ENCODE measurements around the gene CPXM2. TPM values are rescaled to one million over a fixed set of nuclear protein-coding genes. Genes with fewer than 3 reads are reported as not detected.

The CPXM2 gene
- polyA plus RNA-seq, 2 of the 4 experiments (the other 2 are of a cell fraction) = not detected

DNA sequence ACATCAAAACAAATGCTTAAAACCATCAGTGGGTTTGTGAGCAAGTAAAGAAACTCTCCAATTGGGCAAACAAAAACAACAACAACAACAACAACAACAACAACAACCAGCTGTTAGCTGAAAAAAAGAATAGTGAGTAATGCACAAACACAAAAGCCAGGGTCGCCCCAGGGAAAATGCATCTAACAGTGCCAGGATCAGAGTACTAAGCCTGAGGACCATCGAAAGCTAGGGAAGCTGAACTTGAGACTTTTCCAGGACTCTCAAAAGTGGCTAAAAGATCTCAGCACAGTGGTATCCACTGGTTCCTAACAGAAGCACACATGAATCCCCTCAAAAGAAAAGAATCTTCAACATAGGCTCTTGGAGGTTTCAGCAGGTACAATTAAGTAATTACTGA lies 83.3 kb downstream of the CPXM2 start:
- DNase-seq (ENCODE audit: low read depth in 1 of 2, low spot score in 1 of 2) (no peak), FAIRE-seq (no peak), ATAC-seq (no peak)
- ChIA-PET POLR2A (no interaction called here), CTCF (no interaction called here)
- Histone ChIP-seq H3K4me1 (peaks cover 5% of the 10 kb centered on the region; the same call in 1 of the 3 replicates), H3K27ac (peak overlapping the region; percentile 45 to 47; a peak in 4 of 6 replicates), H3K4me2 (no peak overlapping the region; the same call in 2 of the 3 replicates), H3K9me3 (no peaks in the 10 kb centered on the region), H3K4me3 (no peak overlapping the region)
- TF ChIP-seq, protein P1, sequence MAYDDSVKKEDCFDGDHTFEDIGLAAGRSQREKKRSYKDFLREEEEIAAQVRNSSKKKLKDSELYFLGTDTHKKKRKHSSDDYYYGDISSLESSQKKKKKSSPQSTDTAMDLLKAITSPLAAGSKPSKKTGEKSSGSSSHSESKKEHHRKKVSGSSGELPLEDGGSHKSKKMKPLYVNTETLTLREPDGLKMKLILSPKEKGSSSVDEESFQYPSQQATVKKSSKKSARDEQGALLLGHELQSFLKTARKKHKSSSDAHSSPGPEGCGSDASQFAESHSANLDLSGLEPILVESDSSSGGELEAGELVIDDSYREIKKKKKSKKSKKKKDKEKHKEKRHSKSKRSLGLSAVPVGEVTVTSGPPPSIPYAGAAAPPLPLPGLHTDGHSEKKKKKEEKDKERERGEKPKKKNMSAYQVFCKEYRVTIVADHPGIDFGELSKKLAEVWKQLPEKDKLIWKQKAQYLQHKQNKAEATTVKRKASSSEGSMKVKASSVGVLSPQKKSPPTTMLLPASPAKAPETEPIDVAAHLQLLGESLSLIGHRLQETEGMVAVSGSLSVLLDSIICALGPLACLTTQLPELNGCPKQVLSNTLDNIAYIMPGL (CRISPR knock-in tag; IDR thresholded peaks at IDR 0.05; ENCODE audit: borderline replicate concordance) = no peak
- TF ChIP-seq, protein P2, sequence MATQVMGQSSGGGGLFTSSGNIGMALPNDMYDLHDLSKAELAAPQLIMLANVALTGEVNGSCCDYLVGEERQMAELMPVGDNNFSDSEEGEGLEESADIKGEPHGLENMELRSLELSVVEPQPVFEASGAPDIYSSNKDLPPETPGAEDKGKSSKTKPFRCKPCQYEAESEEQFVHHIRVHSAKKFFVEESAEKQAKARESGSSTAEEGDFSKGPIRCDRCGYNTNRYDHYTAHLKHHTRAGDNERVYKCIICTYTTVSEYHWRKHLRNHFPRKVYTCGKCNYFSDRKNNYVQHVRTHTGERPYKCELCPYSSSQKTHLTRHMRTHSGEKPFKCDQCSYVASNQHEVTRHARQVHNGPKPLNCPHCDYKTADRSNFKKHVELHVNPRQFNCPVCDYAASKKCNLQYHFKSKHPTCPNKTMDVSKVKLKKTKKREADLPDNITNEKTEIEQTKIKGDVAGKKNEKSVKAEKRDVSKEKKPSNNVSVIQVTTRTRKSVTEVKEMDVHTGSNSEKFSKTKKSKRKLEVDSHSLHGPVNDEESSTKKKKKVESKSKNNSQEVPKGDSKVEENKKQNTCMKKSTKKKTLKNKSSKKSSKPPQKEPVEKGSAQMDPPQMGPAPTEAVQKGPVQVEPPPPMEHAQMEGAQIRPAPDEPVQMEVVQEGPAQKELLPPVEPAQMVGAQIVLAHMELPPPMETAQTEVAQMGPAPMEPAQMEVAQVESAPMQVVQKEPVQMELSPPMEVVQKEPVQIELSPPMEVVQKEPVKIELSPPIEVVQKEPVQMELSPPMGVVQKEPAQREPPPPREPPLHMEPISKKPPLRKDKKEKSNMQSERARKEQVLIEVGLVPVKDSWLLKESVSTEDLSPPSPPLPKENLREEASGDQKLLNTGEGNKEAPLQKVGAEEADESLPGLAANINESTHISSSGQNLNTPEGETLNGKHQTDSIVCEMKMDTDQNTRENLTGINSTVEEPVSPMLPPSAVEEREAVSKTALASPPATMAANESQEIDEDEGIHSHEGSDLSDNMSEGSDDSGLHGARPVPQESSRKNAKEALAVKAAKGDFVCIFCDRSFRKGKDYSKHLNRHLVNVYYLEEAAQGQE (IDR thresholded peaks at IDR 0.05) = no peak
- TF ChIP-seq CBX2 (IDR thresholded peaks at IDR 0.05; ENCODE audit: borderline replicate concordance, low read depth) (no peak), CBX8 (IDR thresholded peaks at IDR 0.05) (no peak; the same call in 1 of the 2 replicates), FOSB (CRISPR knock-in tag; IDR thresholded peaks at IDR 0.05) (no peak), EP300 (IDR thresholded peaks at IDR 0.05) (no peak), EHF (CRISPR knock-in tag; IDR thresholded peaks at IDR 0.05) (no peak), KDM1A (IDR thresholded peaks at IDR 0.05; ENCODE audit: low read depth) (no peak), CHD2 (IDR thresholded peaks at IDR 0.05; ENCODE audit: low read length, partially characterized antibody) (no peak), RCOR1 (IDR thresholded peaks at IDR 0.05; ENCODE audit: low read depth, low read length) (no peak), SMC3 (IDR thresholded peaks at IDR 0.05) (no peak), HOXB5 (CRISPR knock-in tag; IDR thresholded peaks at IDR 0.05) (no peak), ESRRA (IDR thresholded peaks at IDR 0.05; ENCODE audit: borderline replicate concordance, low read length) (no peak), ZNF302 (CRISPR knock-in tag; IDR thresholded peaks at IDR 0.05) (no peak), ZFP36 (IDR thresholded peaks at IDR 0.05; ENCODE audit: borderline replicate concordance, partially characterized antibody) (no peak), NFE2L2 (conservative IDR thresholded peaks at IDR 0.05; ENCODE audit: low read length) (no peak)
- TF ChIP-seq, protein P3, sequence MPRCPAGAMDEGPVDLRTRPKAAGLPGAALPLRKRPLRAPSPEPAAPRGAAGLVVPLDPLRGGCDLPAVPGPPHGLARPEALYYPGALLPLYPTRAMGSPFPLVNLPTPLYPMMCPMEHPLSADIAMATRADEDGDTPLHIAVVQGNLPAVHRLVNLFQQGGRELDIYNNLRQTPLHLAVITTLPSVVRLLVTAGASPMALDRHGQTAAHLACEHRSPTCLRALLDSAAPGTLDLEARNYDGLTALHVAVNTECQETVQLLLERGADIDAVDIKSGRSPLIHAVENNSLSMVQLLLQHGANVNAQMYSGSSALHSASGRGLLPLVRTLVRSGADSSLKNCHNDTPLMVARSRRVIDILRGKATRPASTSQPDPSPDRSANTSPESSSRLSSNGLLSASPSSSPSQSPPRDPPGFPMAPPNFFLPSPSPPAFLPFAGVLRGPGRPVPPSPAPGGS (IDR thresholded peaks at IDR 0.05) = no peak
- TF ChIP-seq, protein P4, sequence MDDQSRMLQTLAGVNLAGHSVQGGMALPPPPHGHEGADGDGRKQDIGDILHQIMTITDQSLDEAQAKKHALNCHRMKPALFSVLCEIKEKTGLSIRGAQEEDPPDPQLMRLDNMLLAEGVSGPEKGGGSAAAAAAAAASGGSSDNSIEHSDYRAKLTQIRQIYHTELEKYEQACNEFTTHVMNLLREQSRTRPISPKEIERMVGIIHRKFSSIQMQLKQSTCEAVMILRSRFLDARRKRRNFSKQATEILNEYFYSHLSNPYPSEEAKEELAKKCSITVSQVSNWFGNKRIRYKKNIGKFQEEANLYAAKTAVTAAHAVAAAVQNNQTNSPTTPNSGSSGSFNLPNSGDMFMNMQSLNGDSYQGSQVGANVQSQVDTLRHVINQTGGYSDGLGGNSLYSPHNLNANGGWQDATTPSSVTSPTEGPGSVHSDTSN (IDR thresholded peaks at IDR 0.05) = no peak
- TF ChIP-seq, protein P5, sequence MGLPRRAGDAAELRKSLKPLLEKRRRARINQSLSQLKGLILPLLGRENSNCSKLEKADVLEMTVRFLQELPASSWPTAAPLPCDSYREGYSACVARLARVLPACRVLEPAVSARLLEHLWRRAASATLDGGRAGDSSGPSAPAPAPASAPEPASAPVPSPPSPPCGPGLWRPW (IDR thresholded peaks at IDR 0.05) = no peak
- WGBS (ENCODE audit: missing lambda C conversion rate) = 35% methylated on average over 2 of the region's 2 CpGs
